GM12801 (cell line): ENCODE measurements around the gene ANGPTL8.

Experiments
- TF ChIP-seq, protein P1 (sequence below): IDR thresholded peaks from one replicate; pipeline ENCODE4 v1.5.1; 2011; ENCODE audit warnings: control low read depth; ENCODE audit not compliant: insufficient read length; ENCODE audit errors: extremely low read depth

ANGPTL8 gene

DNA sequence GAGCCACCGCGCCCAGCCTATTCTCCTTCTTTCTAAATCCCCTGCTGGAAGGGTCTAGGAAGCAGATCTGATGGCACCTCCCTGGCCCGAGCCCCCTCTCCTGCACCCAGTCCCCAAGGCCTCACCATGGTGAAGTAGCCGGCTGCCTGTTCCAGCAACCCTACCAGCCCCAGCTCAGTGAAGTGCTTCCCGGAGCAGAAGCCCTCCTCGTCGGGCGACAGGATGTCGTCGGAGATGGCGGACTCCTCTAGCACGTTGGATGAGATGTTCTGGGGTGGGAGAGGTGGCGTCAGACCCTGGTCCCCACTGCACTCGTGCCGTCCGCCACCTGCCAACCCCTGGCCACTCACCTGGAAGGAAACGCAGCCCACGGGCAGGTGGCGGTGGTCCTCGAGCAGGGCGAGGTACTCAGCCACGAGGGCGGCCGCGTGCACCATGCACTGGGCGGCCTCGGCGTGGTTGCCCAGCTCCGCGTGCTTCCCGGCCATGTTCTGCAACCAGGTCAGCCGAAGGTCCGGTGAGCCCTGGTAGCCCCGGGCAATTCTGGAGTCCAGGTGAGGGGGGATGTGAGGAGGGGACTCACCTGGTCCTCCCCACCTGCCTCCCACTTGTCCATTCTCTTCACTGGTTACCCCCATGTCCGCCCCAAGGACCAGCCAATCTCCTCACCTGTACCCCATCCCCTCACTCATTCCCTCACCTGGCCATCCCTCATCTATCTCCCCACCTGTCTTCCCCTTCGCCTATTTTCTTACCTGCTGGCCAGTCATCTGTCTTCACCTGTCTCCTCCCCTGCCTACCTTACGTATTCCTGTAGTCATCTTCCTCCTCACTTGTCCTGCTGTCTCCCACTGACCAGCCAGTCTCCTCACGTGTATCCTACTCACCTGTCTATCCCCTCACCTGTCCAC lies 30.6 kb upstream of the ANGPTL8 start:
- TF ChIP-seq, protein P1, sequence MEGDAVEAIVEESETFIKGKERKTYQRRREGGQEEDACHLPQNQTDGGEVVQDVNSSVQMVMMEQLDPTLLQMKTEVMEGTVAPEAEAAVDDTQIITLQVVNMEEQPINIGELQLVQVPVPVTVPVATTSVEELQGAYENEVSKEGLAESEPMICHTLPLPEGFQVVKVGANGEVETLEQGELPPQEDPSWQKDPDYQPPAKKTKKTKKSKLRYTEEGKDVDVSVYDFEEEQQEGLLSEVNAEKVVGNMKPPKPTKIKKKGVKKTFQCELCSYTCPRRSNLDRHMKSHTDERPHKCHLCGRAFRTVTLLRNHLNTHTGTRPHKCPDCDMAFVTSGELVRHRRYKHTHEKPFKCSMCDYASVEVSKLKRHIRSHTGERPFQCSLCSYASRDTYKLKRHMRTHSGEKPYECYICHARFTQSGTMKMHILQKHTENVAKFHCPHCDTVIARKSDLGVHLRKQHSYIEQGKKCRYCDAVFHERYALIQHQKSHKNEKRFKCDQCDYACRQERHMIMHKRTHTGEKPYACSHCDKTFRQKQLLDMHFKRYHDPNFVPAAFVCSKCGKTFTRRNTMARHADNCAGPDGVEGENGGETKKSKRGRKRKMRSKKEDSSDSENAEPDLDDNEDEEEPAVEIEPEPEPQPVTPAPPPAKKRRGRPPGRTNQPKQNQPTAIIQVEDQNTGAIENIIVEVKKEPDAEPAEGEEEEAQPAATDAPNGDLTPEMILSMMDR = no peak

DNA sequence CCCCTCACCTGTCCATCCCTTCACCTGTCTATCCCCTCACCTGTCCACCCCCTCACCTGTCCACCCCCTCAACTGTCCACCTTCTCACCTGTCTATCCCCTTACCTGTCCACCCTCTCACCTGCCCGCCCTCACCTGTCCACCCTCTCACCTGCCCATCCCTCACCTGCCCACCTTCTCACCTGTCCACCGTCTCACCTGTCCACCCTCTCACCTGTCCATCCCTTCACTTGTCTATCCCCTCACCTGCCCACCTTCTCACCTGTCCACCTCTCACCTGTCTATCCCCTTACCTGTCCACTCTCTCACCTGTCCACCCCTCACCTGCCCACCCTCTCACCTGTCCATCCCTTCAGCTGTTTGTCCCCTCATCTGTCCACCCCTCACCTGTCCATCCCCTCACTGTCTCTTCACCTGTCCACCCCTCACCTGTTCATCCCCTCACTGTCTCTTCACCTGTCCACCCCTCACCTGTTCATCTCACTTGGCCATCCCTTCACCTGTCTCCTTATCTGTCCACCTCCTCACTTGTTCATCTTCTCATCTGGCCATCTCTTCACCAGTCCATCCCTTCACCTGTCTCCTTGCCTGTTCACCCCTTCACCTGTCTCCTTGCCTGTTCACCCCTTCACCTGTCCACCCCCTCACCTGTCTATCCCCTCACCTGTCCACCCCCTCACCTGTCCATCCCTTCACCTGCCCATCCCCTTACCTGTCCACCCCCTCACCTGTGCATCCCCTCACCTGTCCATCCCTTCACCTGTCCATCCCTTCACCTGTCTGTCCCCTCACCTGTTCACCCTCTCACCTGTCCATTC lies 29.4 kb upstream of the ANGPTL8 start:
- TF ChIP-seq, protein P1 = no peak

DNA sequence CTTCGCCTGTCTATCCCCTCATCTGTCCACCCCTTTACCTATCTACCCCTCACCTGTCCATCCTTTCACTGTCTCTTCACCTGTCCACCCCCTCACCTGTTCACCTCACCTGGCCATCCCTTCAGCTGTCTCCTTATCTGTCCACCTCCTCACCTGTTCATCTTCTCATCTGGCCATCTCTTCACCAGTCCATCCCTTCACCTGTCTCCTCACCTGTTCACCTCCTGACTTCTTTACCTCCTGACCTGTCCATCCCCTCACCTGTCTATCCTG lies 28.8 kb upstream of the ANGPTL8 start:
- TF ChIP-seq, protein P1 = no peak

DNA sequence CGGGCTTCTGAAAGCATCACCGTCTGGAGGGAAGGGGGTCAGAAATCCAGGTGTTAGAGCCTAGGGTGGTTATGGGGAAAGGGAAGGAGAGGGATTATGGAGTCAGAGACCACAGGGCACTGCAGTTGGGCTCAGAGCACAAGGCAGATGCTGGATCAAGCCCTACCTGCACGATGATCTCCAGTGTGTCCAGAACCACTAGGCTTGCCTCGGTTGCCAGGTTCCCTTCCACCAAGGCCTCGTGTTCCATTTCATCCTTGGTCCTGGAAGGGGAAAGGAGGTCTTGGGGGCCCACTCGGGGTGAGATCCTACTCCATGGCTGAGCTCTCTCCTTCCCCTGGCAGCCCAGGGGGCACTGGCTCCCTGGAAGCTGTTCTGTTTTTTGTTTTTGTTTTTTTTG lies 25.0 kb upstream of the ANGPTL8 start:
- TF ChIP-seq, protein P1 = no peak

DNA sequence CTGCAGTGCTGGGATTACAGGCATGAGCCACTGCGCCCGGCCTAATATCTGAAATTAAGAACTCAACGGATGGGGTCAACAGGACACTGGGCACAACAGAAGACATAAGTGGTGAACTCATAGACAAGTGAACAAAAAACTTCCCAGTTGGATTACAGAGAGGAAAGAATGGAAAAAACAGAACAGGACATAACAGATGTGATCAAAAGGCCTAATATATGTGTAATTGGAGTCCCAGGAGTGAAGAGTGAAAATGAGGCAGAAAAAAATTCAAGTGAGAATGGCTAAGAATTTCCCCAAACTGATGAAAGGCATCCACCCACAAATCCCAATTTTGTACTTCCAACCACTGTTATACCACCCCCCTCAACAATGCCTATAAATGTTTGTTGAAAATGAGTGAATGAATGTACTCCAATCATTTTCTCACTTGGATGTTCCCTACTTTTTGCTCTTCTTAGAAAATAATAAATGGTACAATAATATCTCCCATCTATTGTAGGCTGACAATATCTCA lies 18.3 kb upstream of the ANGPTL8 start:
- TF ChIP-seq, protein P1 = no peak

DNA sequence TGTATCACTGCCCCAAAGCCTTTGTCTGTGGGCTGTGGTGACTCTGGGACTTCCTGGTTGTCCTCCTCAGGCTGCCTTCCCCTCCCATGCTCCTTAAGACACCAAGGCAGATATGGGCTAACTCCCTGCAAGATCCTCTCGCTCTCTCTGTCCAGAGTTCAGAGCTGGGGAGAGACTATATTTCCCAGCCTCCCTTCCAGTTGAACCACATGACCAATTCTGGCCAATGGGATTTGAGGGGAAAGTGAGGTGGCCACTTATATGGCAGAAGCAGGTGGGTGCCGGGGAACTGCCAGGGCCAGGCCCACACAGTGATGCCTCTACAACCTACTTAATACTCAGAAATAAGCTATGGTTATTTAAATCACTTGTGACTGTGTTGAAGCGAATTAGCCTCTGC lies 16.2 kb upstream of the ANGPTL8 start:
- TF ChIP-seq, protein P1 = no peak

DNA sequence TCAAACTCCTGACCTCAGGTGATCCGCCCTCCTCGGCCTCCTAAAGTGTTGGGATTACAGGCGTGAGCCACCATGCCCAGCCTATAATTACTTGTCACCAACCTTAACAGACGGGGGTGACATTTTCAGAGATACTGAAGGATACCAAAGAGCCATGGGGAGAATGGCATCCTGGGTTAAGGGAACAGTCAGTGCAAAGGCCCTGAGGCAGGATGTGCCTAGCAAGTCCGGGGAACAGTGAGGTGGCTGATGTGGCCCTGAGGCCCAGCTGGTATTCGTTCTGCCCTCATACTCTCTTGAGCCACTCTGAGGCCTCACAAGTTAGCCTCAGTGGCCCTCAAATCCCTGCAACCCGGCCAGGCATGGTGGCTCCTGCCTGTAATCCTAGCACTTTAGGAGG lies 15.0 kb upstream of the ANGPTL8 start:
- TF ChIP-seq, protein P1 = no peak
